GM12872 (cell line): ENCODE measurements around the gene SERGEF.

ENCODE experiments used
- TF ChIP-seq, protein P1 (sequence below): IDR thresholded peaks from 3 replicates; pipeline ENCODE4 v1.5.1; 2011; ENCODE audit warnings: low read depth, mild to moderate bottlenecking, low read length, moderate library complexity; ENCODE audit not compliant: insufficient read depth

Gene SERGEF

DNA sequence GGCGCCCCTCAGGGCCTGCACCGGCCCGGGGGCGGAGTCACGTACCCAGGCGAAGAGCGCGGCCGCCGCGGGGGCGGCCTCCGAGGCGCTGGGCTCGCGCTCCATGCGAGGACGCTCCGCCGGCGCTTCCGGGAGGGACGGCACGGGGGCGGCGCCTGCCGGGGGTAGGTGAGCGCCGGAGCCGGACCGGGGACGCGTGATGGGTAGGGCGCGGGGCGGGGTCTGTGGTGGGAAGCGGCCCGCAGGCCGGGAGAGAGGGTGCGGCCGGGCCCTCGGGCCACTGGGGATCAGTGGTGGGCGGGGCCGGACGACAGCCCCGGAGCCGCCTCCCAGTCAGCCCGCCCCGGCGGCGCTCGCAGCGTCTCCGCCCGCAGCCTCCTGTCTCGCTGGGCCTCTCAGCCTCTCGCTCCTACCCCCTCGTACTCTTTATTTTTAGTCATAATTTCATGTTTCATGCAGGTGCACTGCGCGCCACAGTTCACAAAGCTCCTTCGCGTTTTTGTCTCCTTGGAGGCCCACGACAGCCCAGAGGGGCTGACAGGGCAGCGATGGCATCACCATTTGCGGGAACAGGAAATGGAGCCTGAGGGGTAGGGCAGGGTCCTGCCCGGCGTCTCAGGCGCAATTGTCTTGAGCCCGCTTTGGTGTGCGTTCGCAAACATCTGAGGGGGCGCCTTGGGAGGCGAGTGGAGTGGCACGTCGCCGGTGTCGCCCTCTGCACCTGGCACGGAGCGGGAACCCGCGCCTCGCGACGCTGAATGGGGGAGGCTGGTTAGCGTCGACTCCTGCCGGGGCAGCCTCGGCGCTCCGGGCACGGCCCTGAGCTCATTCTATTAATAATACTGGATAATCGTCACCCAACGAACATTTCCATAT, at the start of gene SERGEF:
TSS of gene SERGEF (minus strand) at position 142 of the 876 bp plus-strand sequence. CDS start at position 105, 37 bp downstream.
- TF ChIP-seq, protein P1, sequence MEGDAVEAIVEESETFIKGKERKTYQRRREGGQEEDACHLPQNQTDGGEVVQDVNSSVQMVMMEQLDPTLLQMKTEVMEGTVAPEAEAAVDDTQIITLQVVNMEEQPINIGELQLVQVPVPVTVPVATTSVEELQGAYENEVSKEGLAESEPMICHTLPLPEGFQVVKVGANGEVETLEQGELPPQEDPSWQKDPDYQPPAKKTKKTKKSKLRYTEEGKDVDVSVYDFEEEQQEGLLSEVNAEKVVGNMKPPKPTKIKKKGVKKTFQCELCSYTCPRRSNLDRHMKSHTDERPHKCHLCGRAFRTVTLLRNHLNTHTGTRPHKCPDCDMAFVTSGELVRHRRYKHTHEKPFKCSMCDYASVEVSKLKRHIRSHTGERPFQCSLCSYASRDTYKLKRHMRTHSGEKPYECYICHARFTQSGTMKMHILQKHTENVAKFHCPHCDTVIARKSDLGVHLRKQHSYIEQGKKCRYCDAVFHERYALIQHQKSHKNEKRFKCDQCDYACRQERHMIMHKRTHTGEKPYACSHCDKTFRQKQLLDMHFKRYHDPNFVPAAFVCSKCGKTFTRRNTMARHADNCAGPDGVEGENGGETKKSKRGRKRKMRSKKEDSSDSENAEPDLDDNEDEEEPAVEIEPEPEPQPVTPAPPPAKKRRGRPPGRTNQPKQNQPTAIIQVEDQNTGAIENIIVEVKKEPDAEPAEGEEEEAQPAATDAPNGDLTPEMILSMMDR, result no peak

DNA sequence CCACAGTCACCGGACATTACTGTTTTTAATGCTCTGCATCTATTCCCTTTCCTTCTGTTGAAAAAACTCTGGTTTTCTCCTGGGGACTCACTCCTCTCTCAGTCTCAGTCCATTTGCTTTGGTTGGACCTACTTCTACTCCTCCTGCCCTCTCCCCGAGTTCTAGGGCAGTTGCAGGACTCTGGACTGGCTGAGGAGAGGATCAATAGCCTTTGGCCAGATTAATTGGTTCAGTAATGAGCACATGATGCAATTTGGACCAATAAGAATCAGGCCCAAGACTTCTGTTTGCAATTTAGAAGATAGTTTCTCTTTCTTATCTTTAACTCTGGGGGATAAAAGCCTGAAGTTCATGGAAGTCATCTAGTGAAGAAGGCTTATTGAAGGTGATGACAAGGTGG, 48.5 kb upstream of the SERGEF start:
- TF ChIP-seq, protein P1, result no peak

DNA sequence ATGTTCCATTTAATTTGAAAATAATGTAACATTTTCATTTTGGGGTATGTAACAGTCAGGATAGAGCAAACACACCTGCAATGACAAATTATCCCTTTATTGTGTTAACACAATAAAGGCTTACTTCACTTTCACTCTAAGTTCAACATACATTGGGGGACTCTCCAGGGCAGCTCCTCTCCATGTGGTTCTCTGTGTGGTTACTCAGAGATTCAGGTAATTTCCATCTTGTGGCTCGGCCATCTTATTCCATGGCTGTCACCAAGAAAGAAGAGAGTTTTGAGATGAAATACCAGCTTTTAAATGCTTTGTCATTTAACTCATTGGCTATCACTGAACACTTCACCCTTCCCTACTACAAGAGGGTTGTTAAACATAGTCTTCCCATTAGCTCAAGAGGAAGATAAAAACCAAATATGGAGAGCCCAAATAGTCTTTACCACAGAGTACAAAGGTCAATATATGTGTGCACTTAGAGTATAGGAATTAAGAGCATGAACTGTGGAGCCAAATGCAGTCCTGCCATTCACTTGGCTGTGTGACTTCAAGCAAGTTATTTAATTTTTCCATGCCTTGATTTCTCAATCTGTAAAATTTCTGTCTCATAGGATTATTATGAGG, 43.8 kb upstream of the SERGEF start:
- TF ChIP-seq, protein P1, result no peak

DNA sequence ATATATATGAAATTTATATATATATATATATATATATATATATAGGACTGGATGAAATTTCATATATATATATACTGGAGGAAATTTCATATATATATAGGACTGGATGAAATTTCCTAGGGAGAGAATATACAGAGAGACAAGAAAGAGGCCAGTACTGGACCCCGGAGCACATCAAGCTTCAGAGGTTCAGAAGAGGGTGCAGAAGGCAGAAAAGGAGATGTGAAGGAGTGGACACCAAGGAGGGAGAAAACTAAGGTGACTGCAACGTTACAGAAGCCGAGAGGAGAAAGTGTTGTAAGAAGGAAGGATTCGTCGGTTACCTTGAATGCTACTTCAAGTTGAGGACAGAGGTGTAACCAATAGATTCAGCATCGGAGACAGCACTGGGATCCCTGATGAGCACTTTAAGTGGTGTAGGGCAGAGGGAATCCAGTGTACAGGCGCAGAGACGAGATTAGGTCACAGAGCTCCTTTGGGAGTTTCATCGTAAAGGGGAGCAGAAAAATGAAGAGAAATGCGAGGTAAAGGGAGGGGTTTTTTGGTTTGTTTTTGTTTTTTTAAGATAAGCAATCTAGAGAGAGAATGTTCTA, 41.8 kb upstream of the SERGEF start:
- TF ChIP-seq, protein P1, result no peak

DNA sequence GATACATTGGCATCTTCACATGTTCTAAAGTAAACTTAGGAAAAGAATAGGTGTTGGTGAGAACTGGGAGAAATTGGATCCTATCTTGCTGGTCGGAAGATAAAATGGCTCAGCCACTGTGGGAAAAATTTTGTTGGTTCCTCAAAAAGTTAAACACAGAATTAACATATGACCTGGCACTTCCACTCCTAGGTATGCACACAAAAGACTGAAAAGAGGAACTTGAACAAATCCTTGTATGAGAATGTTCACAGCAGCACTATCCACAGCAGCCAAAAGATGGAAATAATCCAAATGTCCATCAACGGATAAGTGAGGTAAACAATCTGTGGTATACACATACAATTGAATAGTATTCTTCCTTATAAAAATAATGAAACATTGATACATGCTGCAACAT, 38.0 kb upstream of the SERGEF start:
- TF ChIP-seq, protein P1, result no peak

DNA sequence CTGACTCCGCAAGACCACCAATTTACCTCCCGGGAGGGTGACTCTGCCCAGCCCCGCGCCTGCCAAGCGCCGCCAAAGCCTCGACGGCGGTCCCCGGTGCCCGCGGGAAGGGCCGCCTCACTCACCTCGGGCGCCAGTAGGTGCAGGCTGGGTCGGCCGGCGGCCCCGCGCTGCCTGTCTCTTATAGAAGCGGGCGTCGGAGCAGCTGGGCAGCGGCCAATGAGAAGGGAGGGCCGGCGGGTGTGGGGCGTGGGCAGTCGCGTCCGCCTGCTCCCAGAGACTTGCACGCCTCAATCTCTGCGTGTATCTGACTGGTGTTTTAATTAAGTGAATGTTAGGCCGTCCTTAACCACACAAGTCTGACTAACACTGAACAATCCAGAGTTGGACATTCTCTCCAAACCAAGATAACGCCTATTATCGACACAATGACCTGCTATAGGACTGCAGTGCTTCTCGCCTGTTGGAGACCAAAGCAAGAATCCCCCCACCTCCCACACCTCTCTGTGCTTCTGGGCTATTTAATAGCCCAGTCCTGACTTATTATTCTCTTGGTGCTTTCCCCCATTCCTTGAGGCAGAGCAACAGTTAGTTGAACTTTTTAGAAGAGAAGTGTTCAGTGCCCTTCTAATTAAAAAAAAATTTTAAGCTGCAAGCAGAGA, 33.4 kb upstream of the SERGEF start, which contains the start of gene TPH1:
TSS of gene TPH1 (minus strand) at position 154 of the 662 bp plus-strand sequence. CDS start 5,507 bp downstream, outside the sequence.
- TF ChIP-seq, protein P1, result no peak

DNA sequence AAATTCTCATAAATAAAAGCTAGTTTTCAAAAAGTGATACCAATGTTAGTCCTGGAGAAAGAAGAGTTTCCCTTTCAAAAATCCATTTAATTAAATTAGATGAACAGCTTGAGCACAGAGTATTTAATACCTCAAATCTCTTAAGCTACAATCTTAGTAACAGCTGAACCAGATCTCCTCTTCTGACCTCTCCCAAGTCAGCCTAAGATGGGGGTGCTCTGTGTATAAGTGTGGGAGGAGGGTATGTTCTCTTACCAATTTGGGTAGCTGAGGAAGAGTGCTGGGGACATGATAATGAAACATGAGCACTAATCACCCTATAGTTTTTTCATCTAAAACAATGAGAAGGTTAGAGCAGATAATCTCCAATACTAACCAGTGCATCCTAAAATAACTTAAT, 23.6 kb upstream of the SERGEF start:
- TF ChIP-seq, protein P1, result no peak
